ENCODE measurements around the gene ALG12. TPM values are rescaled to one million over a fixed set of nuclear protein-coding genes. Genes with fewer than 3 reads are reported as not detected.

The ALG12 gene
- total and polyA plus RNA-seq, 2 of the 4 experiments (the other 2 are of a cell fraction), result 7.2 to 10.9 TPM

- H2BK15ac ChIP-seq (ENCODE audit: low read depth, low read length), result no peak overlapping the region
- no TSS peak for BruUV-seq (replicated peaks)
- no peak overlapping the region for H2AFZ ChIP-seq (replicated peaks; ENCODE audit: low read length, poor library complexity)
- in situ Hi-C loops (cut with MboI; ENCODE audit: low sequenced_read_pairs) (no loop called here), intact Hi-C loops (cut with micrococcal nuclease) (no loop called here), dilution Hi-C loops (cut with HindIII; ENCODE audit: low sequenced_read_pairs, unreplicated experiment) (no loop called here)
- no peak overlapping the region for H3K18ac ChIP-seq (ENCODE audit: low read depth, low read length)
- no peak overlapping the region for H3K14ac ChIP-seq (replicated peaks; ENCODE audit: low read depth, low read length)
- H3K4me1 ChIP-seq (ENCODE audit: control insufficient read depth, insufficient read depth, low read length), result peaks cover 4% of the 10 kb centered on the region; the same call in 1 of the 2 replicates
- no peak overlapping the region for H4K8ac ChIP-seq (ENCODE audit: low read depth in 2 of 2, low read length in 2 of 2)
- peaks cover 22 to 66% of the 10 kb centered on the region in 2 experiments for H3K79me1 ChIP-seq (ENCODE audit: low read depth in 1 of 2, low read length in 2 of 2)
- CTCF ChIA-PET, result no interaction called here
- no peak overlapping the region for H2BK5ac ChIP-seq (ENCODE audit: low read depth, low read length, poor library complexity, severe bottlenecking)
- H2BK120ac ChIP-seq (ENCODE audit: low read depth, low read length), result no peak overlapping the region
- no peak overlapping the region for H3K56ac ChIP-seq (ENCODE audit: extremely low read depth, insufficient read depth, low read length)
- POLR2A ChIA-PET (ENCODE audit: unreplicated experiment), result no interaction called here
- H2AK5ac ChIP-seq (ENCODE audit: low read depth, low read length), result no peak overlapping the region
- no peak overlapping the region for H2BK20ac ChIP-seq (ENCODE audit: low read depth, low read length)
- H3K4me2 ChIP-seq (ENCODE audit: low read depth, low read length), result no peak overlapping the region
- H3K9ac ChIP-seq (ENCODE audit: low read depth, low read length), result no peak overlapping the region
- DNase-seq (no peak), ATAC-seq (ENCODE audit: low read depth) (no peak)
- peaks cover 42% of the 10 kb centered on the region for H4K20me1 ChIP-seq (ENCODE audit: insufficient read depth, low read length)
- peaks cover 2% of the 10 kb centered on the region; the same call in 1 of the 2 replicates for H3K9me3 ChIP-seq (ENCODE audit: control insufficient read depth, insufficient read depth, low read length)
- H3K9me1 ChIP-seq (ENCODE audit: insufficient read depth, low read length), result peaks cover 11% of the 10 kb centered on the region
- no peaks in the 10 kb centered on the region for H3K27me3 ChIP-seq (ENCODE audit: control insufficient read depth, insufficient read depth, low read length)
- H3K23ac ChIP-seq (ENCODE audit: low read depth, low read length), result no peak overlapping the region
- H2AK9ac ChIP-seq (replicated peaks; ENCODE audit: low read depth, low read length, poor library complexity), result no peak overlapping the region
- H4K5ac ChIP-seq (ENCODE audit: low read depth, low read length), result no peak overlapping the region
- TF ChIP-seq BHLHE40 (IDR thresholded peaks at IDR 0.05; ENCODE audit: low read depth, low read length) (no peak), MAFK (IDR thresholded peaks at IDR 0.05; ENCODE audit: low read depth, low read length) (no peak), MXI1 (IDR thresholded peaks at IDR 0.05; ENCODE audit: borderline replicate concordance, low read depth, low read length) (no peak), POLR2A (IDR thresholded peaks at IDR 0.05; ENCODE audit: low read depth, low read length) (no peak), USF2 (IDR thresholded peaks at IDR 0.05; ENCODE audit: low read depth, low read length) (no peak)
- no peak overlapping the region for H3K27ac ChIP-seq (ENCODE audit: insufficient read depth, low read length)
- no peak overlapping the region for H4K91ac ChIP-seq (ENCODE audit: insufficient read depth, low read depth, low read length)
- 96% methylated on average over 6 of the region's 9 CpGs; no CpG with 5 or more reads in 1 of the 2 experiments for WGBS, 2 experiments (ENCODE audit: extremely low coverage in 2 of 2, insufficient read length in 1 of 2)
- H3K4ac ChIP-seq (ENCODE audit: low read depth, low read length), result no peak overlapping the region
- H3K36me3 ChIP-seq (ENCODE audit: control insufficient read depth, insufficient read depth, low read length), result peaks cover 16% of the 10 kb centered on the region
- no peak overlapping the region for H3K4me3 ChIP-seq (ENCODE audit: insufficient read depth, low read depth, low read length)
These were observed 38.4 kb downstream of the ALG12 start for GRCh38 chr22:49879871-49880270.

All from IMR-90 (cell line).